ENCODE data around the gene KCNJ9.

DNA sequence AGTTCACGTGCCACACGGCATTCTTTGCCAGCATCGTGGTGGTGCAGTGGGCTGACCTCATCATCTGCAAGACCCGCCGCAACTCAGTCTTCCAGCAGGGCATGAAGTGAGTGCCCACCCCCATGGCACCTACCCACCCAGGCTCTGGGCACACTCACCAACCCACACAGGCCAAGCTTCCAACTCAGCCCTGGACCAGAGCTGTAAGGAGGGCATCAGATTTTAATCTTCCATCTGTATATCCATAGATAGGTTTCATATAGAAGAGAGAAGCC, 55.5 kb downstream of the KCNJ9 start:
- TF ChIP-seq, protein P1, sequence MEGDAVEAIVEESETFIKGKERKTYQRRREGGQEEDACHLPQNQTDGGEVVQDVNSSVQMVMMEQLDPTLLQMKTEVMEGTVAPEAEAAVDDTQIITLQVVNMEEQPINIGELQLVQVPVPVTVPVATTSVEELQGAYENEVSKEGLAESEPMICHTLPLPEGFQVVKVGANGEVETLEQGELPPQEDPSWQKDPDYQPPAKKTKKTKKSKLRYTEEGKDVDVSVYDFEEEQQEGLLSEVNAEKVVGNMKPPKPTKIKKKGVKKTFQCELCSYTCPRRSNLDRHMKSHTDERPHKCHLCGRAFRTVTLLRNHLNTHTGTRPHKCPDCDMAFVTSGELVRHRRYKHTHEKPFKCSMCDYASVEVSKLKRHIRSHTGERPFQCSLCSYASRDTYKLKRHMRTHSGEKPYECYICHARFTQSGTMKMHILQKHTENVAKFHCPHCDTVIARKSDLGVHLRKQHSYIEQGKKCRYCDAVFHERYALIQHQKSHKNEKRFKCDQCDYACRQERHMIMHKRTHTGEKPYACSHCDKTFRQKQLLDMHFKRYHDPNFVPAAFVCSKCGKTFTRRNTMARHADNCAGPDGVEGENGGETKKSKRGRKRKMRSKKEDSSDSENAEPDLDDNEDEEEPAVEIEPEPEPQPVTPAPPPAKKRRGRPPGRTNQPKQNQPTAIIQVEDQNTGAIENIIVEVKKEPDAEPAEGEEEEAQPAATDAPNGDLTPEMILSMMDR (conservative IDR thresholded peaks at IDR 0.05; ENCODE audit: low read depth, low read length): no peak
- TF ChIP-seq MAFK (IDR thresholded peaks at IDR 0.05; ENCODE audit: low read depth, low read length) (no peak), CHD1 (IDR thresholded peaks at IDR 0.05; ENCODE audit: low read depth, low read length) (no peak), RFX5 (IDR thresholded peaks at IDR 0.05; ENCODE audit: low read depth, low read length) (no peak), POLR2A (IDR thresholded peaks at IDR 0.05; ENCODE audit: low read depth, low read length) (no peak), SMC3 (IDR thresholded peaks at IDR 0.05; ENCODE audit: low read depth, low read length) (no peak)

All from IMR-90 (cell line).